ENCODE results near the gene CCNE1. TPM values are rescaled to one million over a fixed set of nuclear protein-coding genes. Genes with fewer than 3 reads are reported as not detected.

CCNE1 gene
- total and polyA plus RNA-seq, 9 of the 15 experiments (the other 6 are each of a cell fraction or from before 2014, with no cell fraction given), result 6.2 to 41.0 (median 31.6) TPM

DNA sequence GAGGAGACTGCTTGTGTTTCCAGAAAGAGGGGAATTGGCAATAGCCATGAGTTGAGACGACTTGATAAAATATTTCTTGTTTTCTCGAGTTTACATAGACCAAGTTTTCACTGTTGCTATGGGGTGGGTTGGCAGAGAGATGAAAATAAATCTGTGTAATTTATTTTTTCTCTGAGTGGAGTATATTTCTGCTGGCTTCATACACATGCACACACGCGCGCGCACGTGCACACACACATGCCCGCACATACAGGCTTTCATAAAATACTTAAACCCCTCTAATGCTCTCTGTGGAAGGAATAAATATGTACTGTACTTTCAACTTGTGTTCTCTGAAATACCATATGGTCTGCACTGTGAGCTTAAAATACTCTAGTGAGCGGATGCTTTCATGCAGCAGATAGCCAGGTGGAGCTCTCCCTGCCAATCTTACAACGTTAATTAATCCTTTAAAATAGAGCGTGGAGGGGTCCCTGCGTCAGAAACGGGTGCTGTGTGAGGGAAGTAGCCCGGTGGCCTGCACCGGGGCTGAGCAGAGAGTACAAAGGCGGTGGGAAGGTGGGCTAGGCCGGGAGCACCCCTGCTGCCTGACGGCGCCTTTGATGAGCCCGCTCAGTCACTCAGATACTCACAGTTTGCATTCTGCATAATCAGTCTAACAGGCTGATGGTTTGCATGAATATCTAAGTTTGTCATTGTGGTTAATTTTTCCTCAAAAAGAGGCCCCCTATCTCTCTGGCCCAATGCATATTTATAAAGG lies 44.1 kb downstream of the CCNE1 start:
- WGBS (ENCODE audit: insufficient coverage, low coverage, missing lambda C conversion rate), result 62% methylated on average over 19 of the region's 20 CpGs
- Histone ChIP-seq H3K27me3 (ENCODE audit: control insufficient read depth in 2 of 2, insufficient read depth in 2 of 2, low read length in 2 of 2) (peaks cover 0 to 2% of the 10 kb centered on the region in 2 experiments; a peak in 1 of 5 replicates), H3K79me2 (ENCODE audit: control insufficient read depth, insufficient read depth, low read length) (no peaks in the 10 kb centered on the region), H3K27ac (ENCODE audit: extremely low read depth, low read depth, low read length) (no peak overlapping the region), H3K4me2 (ENCODE audit: insufficient read depth, low read length) (no peak overlapping the region), H3K4me3 (no peak overlapping the region), H3K9ac (ENCODE audit: insufficient read depth in 1 of 2, low read depth in 2 of 2, low read length in 2 of 2) (no peak overlapping the region), H3K36me3 (ENCODE audit: control insufficient read depth, insufficient read depth, low read length) (no peaks in the 10 kb centered on the region), H3K4me1 (replicated peaks in 1 of 2; ENCODE audit: control insufficient read depth in 2 of 2, insufficient read depth in 2 of 2, low read length in 2 of 2) (peaks cover 9 to 18% of the 10 kb centered on the region in 2 experiments), H2AFZ (ENCODE audit: low read depth, low read length) (peak overlapping the region; percentile 58; the same call in 1 of the 2 replicates), H4K20me1 (replicated peaks; ENCODE audit: control insufficient read depth, insufficient read depth, low read length) (no peaks in the 10 kb centered on the region), H3K9me1 (ENCODE audit: control insufficient read depth, insufficient read depth, low read length) (no peaks in the 10 kb centered on the region), H3K9me3 (replicated peaks; ENCODE audit: control insufficient read depth, insufficient read depth, low read depth, low read length) (no peaks in the 10 kb centered on the region)
- in situ Hi-C loops (cut with MboI) (loop anchor here (10.0 kb wide), 1 partner anchor 789 kb away; no protein-coding TSS in a partner anchor), intact Hi-C loops (cut with micrococcal nuclease) (no loop called here)
- FAIRE-seq (no peak), DNase-seq (ENCODE audit: extremely low read depth in 1 of 4, low spot score in 3 of 4) (no peak), ATAC-seq (no peak)
- ChIA-PET CTCF (ENCODE audit: low intra/inter-chr PET ratio) (no interaction called here), POLR2A (no interaction called here)
- no TSS peak for BruUV-seq (replicated peaks)
- TF ChIP-seq ZNF717 (CRISPR knock-in tag; IDR thresholded peaks at IDR 0.05) (no peak), JUND (IDR thresholded peaks at IDR 0.05; ENCODE audit: borderline replicate concordance, low read depth, low read length) (no peak), JUND (tag; IDR thresholded peaks at IDR 0.05; ENCODE audit: borderline replicate concordance, low read depth, low read length) (no peak), ZNF174 (CRISPR knock-in tag; IDR thresholded peaks at IDR 0.05) (no peak), LARP7 (IDR thresholded peaks at IDR 0.05) (no peak), FOSL1 (tag; conservative IDR thresholded peaks at IDR 0.05) (no peak)
- TF ChIP-seq, protein P1, sequence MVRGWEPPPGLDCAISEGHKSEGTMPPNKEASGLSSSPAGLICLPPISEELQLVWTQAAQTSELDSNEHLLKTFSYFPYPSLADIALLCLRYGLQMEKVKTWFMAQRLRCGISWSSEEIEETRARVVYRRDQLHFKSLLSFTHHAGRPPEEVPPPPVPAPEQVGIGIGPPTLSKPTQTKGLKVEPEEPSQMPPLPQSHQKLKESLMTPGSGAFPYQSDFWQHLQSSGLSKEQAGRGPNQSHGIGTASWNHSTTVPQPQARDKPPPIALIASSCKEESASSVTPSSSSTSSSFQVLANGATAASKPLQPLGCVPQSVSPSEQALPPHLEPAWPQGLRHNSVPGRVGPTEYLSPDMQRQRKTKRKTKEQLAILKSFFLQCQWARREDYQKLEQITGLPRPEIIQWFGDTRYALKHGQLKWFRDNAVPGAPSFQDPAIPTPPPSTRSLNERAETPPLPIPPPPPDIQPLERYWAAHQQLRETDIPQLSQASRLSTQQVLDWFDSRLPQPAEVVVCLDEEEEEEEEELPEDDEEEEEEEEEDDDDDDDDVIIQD (CRISPR knock-in tag; IDR thresholded peaks at IDR 0.05), result no peak
- TF ChIP-seq, protein P2, sequence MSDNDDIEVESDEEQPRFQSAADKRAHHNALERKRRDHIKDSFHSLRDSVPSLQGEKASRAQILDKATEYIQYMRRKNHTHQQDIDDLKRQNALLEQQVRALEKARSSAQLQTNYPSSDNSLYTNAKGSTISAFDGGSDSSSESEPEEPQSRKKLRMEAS (CRISPR knock-in tag; IDR thresholded peaks at IDR 0.05), result no peak
- TF ChIP-seq, protein P3, sequence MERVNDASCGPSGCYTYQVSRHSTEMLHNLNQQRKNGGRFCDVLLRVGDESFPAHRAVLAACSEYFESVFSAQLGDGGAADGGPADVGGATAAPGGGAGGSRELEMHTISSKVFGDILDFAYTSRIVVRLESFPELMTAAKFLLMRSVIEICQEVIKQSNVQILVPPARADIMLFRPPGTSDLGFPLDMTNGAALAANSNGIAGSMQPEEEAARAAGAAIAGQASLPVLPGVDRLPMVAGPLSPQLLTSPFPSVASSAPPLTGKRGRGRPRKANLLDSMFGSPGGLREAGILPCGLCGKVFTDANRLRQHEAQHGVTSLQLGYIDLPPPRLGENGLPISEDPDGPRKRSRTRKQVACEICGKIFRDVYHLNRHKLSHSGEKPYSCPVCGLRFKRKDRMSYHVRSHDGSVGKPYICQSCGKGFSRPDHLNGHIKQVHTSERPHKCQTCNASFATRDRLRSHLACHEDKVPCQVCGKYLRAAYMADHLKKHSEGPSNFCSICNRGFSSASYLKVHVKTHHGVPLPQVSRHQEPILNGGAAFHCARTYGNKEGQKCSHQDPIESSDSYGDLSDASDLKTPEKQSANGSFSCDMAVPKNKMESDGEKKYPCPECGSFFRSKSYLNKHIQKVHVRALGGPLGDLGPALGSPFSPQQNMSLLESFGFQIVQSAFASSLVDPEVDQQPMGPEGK (CRISPR knock-in tag; IDR thresholded peaks at IDR 0.05; ENCODE audit: borderline replicate concordance), result no peak
